GM12873 (cell line): ENCODE data around the gene SHB.

Experiments
- CTCF ChIP-seq: IDR thresholded peaks from 2 replicates; pipeline ENCODE4 v1.5.1; 2012; ENCODE audit warnings: low read depth, mild to moderate bottlenecking, moderate library complexity, low read length, control low read depth; ENCODE audit not compliant: insufficient read depth; ENCODE audit errors: missing control alignments

The SHB gene

GRCh38 chr9:38012767-38013450 lies 56.1 kb downstream of the SHB start:
- no peak for TF ChIP-seq CTCF

GRCh38 chr9:38011991-38012390 lies 57.0 kb downstream of the SHB start:
- no peak for TF ChIP-seq CTCF

DNA sequence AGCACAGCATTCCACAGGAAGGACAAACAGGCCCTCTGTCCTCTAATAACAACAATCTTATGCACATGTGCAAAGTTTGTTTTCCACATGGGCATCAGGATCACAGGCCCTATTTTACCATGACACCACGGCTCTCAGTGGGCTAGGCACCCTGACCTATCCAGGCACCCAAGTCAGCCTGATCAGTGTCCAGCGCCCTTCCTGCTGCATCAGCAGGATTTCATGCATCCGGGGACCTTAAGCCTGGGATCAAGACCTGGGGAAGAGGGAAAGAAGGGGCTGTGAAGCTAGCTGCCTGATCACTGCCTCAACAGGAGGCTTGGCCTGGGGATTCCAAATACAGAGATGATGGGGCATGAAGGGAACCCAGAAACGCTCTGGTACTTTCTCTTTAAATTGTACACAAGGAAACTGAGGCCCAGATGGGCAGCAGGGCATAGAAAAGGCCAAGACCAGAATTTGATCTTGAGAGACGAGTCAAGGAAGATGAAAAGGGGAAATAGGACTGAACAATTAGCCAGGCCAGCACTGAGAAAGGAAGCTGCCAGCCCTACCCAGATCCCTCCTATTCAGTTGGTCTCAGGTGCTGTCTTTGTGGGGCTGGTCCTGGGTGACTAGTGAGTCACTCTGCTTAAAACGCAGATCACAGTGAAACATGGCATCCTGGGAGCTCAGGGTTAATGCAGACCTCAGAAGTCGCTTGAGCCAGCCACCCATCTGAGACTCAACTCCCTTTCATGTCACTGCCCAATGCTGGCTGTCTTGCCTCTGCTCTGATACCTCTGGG lies 57.9 kb downstream of the SHB start:
- no peak for TF ChIP-seq CTCF

DNA sequence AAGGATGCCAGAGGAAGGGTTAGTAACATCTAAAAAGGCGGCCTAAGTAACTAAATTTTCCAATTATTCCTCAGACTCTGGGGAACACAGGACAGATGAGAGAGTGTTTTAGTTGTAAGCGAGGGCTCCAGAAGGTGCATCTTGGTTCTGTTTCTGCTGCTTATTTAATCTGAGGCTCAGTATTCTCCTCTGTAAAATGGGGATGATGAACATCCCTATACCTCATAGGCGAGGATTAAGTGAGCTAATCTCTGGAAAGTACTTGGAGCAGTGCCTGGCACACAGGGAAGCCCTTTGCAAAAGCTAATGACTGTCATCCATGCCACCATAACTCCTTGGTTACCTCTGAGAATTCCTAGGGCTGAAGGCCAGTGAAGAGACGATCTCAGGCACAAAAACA lies 59.0 kb downstream of the SHB start:
- TF ChIP-seq CTCF: no peak

- no peak for TF ChIP-seq CTCF
Observed at GRCh38 chr9:38009035-38009501, 60.0 kb downstream of the SHB start.

- no peak for TF ChIP-seq CTCF
Observed at GRCh38 chr9:38008168-38009034, 60.6 kb downstream of the SHB start.

GRCh38 chr9:38007016-38007415 lies 62.0 kb downstream of the SHB start:
- no peak for TF ChIP-seq CTCF
